ENCODE measurements around the gene GALNT9.

The GALNT9 gene

DNA sequence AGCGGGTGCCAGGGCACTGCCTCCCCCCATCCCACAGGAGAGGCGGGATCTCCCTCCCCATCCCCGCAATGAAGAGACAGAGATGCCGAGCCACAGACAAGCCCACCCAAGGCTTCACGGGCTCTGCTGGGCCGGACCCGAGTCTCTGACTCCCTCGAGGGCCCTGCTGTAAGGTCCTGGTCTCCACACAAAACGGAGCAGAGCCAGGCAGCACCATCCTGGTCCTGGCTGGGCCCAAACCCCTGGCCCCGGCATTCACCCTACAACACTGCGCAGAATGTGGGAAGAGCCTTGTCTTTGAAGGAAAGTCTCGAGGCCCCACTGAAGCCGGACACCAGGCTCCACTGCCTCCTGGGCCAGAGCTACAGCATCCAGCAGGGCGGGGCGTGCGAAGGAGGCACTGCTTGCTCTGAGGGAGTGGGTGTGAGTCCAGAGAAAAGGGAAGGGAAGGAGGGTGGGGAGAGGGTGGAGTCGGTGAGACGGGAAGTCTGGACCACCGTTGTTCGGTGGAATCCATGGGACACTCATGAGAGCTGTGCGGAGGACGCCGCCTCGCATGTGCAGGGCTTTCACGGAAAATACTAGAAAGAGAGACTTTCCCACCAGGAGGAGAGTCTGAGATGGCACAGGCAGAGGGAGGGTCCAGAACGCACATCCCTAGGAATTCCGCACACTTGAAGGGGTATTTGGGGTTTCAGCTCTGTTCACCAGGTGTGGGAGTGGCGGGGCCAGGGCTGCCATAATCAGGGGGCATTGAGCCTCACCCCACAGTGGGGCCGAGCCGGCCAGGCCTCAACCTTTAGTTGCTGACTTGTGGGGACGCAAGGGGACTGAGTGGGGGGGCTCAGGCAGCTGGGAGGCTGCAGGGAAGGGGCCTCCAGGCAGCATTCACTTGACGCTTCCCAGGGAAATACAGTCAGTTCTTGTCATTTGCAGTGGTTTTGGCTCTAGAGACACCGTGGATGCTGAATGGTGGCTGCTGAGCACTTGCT is 36.8 kb downstream of the GALNT9 start:
- H3K27ac Mint-ChIP-seq, result no peak overlapping the region
- H3K9me3 Mint-ChIP-seq, result no peaks in the 10 kb centered on the region
- no peaks in the 10 kb centered on the region for H3K4me1 Mint-ChIP-seq (ENCODE audit: low read depth)
- H3K4me3 Mint-ChIP-seq, result no peak overlapping the region
- H3K27me3 Mint-ChIP-seq, result peaks cover 5% of the 10 kb centered on the region
- H3K36me3 Mint-ChIP-seq (ENCODE audit: low read depth), result no peaks in the 10 kb centered on the region

DNA sequence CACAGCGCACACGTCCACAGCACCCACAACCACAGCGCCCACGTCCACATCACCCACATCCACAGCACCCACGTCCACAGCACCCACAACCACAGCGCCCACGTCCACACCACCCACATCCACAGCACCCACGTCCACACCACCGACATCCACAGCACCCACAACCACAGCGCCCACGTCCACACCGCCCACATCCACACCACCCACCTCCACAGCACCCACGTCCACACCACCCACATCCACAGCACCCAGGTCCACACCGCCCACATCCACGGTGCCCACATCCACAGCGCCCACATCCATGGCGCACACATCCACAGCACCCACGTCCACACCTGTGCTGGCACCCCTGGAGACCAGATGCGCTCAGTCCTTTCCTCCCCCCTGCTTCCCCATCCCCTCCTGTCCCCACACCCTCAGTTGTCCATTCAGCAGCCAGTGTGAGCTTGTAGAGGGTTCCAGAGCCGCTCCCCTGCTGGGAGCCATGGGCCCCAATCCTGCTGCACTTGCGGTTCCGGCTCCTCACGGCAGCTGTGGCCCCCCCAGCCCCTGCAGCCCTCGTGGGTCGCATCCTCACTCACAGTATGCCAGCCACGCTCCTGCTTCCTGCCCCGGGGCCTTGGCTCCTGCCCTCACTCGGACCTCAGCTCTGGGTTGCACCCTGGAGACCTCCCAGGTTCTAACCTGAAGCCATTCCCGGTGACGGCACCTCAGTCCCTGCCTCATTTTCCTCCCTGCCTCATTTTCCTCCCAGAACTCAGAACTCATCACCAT is 37.8 kb downstream of the GALNT9 start:
- Mint-ChIP-seq H3K36me3 (ENCODE audit: low read depth) (no peaks in the 10 kb centered on the region), H3K4me3 (no peak overlapping the region), H3K27ac (no peak overlapping the region), H3K9me3 (no peaks in the 10 kb centered on the region), H3K27me3 (peaks cover 12% of the 10 kb centered on the region), H3K4me1 (ENCODE audit: low read depth) (no peaks in the 10 kb centered on the region)

DNA sequence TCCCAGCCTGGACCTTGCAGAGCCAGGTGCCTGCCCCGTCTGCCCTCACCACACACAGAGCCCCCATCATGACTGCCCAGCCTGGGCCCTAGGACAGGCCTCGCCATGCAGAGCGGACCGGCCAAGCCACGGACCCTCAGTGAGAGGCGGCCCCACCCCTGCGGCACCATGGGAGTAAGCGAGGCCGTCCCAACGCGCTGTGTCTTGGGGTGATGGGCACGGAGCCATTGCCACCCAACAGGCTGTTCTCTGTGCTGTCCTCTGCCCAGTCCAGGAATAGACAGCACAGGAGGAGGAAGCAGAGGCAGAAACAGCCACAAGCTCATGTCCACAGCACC is 39.2 kb downstream of the GALNT9 start:
- no peak overlapping the region for H3K27ac Mint-ChIP-seq
- H3K36me3 Mint-ChIP-seq (ENCODE audit: low read depth), result no peaks in the 10 kb centered on the region
- H3K27me3 Mint-ChIP-seq, result peaks cover 17% of the 10 kb centered on the region
- H3K4me3 Mint-ChIP-seq, result no peak overlapping the region
- H3K4me1 Mint-ChIP-seq (ENCODE audit: low read depth), result no peaks in the 10 kb centered on the region
- no peaks in the 10 kb centered on the region for H3K9me3 Mint-ChIP-seq

DNA sequence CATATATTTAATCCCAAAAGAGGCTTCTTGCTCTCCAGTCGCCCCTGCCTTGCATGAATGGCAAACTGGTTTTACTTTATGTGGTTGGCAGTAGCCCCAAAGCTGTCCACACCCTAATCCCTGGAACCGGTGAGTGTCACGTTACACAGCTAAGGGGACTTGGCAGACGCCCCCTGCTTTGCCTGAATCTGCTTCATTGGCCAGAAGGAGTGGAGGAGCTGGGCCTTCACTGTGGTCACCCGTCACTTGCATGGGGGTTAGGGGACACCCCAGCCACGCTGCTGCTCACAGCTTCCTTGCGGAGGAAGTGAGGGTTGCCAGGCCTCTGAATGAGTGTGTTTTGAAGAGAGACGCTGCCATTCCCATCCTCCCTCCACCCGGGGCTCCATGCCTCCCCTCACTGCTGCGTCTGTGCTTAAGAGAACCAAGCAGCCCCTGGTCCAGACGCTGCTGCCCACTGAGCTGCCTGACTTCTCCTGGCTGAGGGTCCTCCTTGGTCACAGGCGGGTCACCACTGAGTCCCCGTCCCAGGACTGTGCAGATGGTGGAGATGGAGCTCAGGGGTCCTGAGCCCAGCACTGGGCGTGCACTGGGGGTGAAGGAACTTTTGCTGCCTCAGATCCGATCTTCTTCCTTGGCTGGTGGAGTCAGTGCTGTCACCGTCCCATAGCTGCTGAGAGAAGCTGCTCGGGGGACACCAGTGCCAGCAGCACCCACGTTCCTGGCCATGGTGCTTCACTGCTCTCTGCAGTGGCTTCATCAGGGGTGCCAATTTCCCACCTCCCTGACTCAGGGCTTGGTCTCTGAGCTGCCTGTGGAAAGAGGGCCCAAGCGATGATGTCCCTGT is 39.8 kb downstream of the GALNT9 start:
- H3K27me3 Mint-ChIP-seq, result peaks cover 16% of the 10 kb centered on the region
- no peaks in the 10 kb centered on the region for H3K9me3 Mint-ChIP-seq

DNA sequence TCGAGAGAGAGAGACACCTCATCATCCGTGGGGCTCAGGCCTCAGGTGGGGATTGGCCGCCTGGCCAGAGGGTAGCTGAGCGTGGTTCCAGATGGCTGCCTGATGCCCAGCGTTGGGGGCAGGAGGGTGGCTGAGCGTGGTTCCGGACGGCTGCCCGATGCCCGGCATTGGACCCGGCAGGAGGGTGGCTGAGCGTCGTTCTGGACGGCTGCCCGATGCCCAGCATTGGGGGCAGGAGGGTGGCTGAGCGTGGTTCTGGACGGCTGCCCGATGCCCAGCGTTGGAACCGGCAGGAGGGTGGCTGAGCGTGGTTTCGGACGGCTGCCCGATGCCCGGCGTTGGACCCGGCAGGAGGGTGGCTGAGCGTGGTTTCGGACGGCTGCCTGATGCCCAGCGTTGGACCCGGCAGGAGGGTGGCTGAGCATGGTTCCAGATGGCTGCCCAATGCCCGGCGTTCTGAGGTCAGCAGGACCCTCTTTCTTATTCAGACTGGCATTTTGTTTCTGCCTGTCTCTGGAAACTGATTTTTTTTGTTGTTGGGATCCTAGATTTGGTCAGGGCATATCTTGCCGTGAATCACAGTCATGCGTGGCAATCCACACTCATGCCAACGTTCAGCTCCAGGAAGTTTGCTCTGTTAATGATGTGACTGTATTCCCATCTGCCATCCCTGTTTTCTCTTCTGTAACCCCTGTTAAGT is 40.7 kb downstream of the GALNT9 start:
- no peaks in the 10 kb centered on the region for H3K36me3 Mint-ChIP-seq (ENCODE audit: low read depth)
- H3K9me3 Mint-ChIP-seq, result no peaks in the 10 kb centered on the region
- H3K27me3 Mint-ChIP-seq, result peaks cover 25% of the 10 kb centered on the region
- H3K27ac Mint-ChIP-seq, result no peak overlapping the region
- H3K4me1 Mint-ChIP-seq (ENCODE audit: low read depth), result no peaks in the 10 kb centered on the region
- no peak overlapping the region for H3K4me3 Mint-ChIP-seq

More for the DNA sequence above, 39.8 kb downstream of the GALNT9 start:
- no peaks in the 10 kb centered on the region for H3K4me1 Mint-ChIP-seq (ENCODE audit: low read depth)
- no peak overlapping the region for H3K4me3 Mint-ChIP-seq
- H3K27ac Mint-ChIP-seq, result no peak overlapping the region
- H3K36me3 Mint-ChIP-seq (ENCODE audit: low read depth), result no peaks in the 10 kb centered on the region

DNA sequence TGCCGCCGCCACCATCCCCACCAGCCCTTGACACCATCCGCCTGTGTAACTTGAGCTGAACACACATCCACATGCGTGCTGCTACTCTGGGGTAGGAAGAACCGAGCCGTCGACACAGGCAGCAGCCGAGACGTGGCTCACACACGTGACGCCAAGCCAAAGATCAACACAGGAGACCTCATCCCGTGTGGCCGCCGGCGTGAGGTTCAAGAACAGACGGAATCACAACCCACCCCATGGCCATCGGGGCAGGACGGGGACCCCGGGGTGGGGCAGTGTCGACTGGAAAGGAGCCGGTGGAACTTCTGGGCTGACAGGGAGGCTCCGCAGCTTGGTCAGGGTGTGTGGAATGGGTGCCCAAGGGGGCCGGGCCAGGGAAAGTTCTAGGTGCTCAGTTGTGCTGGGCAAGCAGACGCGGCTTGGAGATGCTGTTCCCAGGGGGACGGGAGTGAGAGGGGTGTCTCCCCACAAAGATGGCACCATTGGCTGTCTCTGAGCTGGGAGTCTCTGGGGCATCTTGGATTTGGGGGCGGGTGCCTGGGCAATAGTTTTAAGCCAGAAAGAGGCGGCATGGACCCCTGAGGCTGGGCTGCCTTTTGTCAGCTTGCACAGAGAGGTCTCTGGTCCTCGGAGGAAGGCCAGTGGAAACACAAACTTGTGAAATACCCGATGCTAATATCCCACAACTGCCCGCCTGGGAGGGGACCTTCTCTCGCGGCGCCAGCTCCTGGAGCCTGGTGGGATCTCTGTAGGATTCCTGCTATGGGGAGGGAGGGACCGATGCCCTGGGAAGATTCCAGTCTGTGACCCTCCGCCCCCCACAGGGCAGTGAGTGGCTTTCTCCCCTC is 41.8 kb downstream of the GALNT9 start:
- H3K4me1 Mint-ChIP-seq (ENCODE audit: low read depth), result no peaks in the 10 kb centered on the region
- H3K27ac Mint-ChIP-seq, result no peak overlapping the region
- H3K27me3 Mint-ChIP-seq, result peaks cover 25% of the 10 kb centered on the region
- H3K4me3 Mint-ChIP-seq, result no peak overlapping the region
- H3K9me3 Mint-ChIP-seq, result no peaks in the 10 kb centered on the region
- H3K36me3 Mint-ChIP-seq (ENCODE audit: low read depth), result no peaks in the 10 kb centered on the region

DNA sequence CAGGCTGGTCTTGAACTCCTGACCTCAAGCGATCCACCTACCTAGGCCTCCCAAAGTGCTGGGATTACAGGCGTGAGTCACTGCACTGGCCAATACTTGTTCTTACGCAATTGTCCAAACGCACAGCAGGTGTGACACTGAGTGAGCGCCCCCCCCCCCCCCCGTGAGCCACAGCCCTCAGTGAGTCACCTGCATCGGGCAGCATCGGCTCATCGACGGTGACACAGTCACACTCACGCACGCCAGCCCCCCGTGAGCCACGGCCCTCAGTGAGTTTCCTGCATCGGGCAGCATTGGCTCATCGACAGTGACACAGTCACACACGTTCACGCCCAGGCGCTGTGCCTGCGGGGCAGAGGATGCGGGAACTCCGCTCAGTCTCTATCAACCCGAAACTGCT is 42.5 kb downstream of the GALNT9 start:
- H3K27ac Mint-ChIP-seq, result no peak overlapping the region
- no peaks in the 10 kb centered on the region for H3K36me3 Mint-ChIP-seq (ENCODE audit: low read depth)
- H3K9me3 Mint-ChIP-seq, result no peaks in the 10 kb centered on the region
- H3K4me1 Mint-ChIP-seq (ENCODE audit: low read depth), result no peaks in the 10 kb centered on the region
- peaks cover 25% of the 10 kb centered on the region for H3K27me3 Mint-ChIP-seq
- H3K4me3 Mint-ChIP-seq, result no peak overlapping the region

DNA sequence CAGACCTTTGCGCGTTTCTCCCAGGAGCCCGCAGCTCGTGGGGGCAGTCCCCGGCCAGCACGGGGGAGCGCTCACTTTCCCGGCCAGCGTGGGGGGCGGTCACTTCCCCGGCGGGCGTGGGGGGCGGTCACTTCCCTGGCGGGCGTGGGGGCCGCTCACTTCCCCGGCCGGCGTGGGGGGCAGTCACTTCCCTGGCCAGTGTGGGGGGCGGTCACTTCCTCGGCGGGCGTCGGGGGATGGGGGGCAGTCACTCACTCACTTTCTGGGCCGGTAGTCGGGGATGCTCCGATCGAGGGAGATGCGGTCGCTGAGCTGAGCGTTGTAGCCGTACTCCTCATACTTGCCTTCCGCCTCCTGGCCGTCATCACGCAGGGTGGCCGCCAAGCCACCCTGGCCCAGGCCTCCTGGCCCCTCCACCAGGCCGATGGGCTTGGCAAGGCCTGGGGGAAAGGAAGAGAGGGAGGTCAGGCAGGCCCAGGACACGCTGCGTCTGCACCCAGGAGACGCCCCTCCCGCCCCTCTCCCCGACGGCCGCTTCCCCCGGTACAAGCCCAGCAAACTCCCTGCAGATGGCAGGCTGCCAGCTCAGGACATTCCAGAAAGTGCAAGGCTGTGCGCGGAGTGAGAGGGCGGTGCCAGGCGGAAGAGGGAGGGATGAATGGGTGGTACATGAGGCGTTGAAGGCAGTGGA is 43.3 kb downstream of the GALNT9 start:
- no peak overlapping the region for H3K4me3 Mint-ChIP-seq
- no peaks in the 10 kb centered on the region for H3K36me3 Mint-ChIP-seq (ENCODE audit: low read depth)
- H3K27me3 Mint-ChIP-seq, result peaks cover 25% of the 10 kb centered on the region
- H3K27ac Mint-ChIP-seq, result no peak overlapping the region
- no peaks in the 10 kb centered on the region for H3K4me1 Mint-ChIP-seq (ENCODE audit: low read depth)
- H3K9me3 Mint-ChIP-seq, result no peaks in the 10 kb centered on the region

DNA sequence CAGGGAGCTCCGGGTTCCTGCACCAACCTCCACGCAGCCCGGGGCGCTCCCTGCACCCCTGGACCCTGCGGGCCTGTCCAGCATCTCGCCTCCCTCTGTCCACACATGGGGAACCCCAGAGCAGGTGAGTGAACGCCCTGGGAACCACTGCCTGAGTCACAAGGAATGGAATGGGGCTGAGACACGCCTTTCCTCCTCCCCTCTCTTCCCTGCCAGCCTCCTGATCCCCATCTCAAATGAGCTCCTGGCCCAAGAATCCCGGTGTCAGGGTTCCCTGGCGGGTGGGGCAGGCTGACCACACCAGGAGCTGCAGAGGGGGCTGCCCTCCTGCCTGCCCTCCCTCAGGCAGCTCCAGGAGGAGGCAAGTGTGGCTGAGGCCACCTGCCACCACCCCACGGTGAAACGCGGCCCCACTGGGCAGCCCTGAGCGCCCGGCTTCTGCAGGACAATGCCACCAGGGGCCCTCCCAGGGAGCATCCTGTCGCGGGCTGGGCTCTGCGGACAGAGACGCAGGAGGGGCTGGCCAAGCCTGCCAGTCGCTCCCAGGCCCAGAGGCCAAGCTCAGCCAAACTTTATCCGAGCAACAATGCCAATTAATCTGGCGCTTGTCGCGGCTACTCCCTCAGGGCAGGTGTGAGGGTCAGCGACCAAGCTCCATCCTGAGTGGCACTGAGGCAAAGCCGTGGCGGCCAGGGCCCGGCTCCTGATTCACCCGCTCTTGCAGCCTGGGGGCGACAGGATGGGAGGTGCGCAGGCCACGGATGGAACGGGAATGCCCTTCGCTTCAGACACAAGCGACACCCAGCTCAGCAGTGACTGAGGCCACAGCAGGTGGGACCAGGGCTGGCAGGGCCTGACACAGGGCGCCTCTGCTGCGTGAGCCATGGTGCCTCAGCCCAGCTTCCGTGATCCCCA is 44.3 kb downstream of the GALNT9 start:
- H3K27me3 Mint-ChIP-seq, result peaks cover 27% of the 10 kb centered on the region

DNA sequence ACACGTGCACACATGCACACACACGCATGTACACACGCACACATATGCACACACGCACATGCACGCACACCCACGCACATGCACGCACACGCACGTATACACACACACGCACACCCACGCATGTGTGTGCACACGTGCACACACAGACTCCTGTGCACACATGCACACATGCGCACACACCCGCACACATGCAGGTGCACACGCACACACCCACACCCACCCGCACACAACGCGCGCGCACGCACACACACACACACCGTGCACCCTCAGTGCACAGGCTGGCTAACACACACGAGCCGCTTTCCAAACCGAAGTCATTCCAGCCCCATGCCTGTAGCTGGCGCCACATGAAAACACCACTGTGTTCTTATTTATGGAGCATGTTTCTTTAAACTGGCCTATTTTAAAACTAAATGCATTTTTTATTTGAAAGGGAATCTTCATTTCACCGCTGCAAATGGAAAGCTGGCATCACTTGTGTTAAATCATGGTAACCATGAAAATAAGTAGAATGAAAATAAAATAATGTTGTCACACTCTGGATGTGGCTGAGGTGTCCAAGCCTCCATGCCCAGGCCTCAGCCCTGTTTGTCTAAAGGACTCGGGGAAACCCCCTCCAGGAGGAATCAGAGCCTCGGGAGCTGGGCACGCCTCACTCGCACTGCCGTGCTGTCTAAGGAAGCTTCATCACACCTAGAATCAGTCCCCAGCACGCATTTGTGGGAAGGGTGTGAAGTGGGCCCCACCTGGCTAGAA is 45.1 kb downstream of the GALNT9 start:
- H3K36me3 Mint-ChIP-seq (ENCODE audit: low read depth), result no peaks in the 10 kb centered on the region
- peaks cover 34% of the 10 kb centered on the region for H3K27me3 Mint-ChIP-seq
- no peak overlapping the region for H3K27ac Mint-ChIP-seq
- H3K4me1 Mint-ChIP-seq (ENCODE audit: low read depth), result no peaks in the 10 kb centered on the region
- H3K9me3 Mint-ChIP-seq, result no peaks in the 10 kb centered on the region
- H3K4me3 Mint-ChIP-seq, result no peak overlapping the region

More for the DNA sequence above, 44.3 kb downstream of the GALNT9 start:
- Mint-ChIP-seq H3K36me3 (ENCODE audit: low read depth) (no peaks in the 10 kb centered on the region), H3K9me3 (no peaks in the 10 kb centered on the region), H3K4me1 (ENCODE audit: low read depth) (no peaks in the 10 kb centered on the region), H3K4me3 (no peak overlapping the region), H3K27ac (no peak overlapping the region)

DNA sequence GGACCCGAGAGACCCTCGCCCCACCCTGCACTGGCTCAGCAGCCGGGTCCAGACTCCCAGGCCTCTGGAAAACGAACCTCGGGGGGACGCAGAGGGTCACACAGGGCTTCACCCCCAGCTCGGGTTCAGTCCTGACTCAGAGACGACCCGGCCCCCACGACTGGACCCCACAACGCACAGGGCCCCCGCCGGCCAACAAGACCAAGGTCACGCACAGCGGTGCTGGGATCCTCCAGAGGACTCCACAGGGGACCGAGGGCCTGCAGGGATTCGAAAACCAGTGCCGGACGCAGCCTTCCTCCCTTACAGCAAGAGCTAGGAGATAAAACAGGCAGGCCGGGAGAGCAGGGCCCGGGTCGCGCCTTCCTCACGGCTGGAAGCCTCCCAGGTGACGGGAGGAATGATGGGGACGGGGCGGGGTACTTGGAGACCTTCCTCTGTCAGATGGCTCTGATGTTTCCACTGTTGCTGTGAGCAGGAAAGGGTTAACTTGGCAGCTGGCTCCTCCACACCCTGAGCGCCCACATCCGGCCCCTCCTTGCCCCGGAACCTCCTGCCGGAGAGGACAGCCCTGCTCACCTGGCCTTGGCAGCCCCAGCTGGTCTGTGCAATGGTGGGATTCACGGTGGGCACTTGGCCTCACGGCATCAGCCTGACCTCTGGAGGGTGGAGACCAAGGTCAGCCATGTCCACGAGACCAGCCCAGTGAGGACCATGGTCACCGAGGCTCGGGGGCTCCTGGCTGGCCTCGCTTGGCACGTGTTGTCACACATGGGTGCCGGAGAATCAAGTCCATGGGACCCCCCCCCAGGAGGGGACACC is 46.2 kb downstream of the GALNT9 start:
- no peaks in the 10 kb centered on the region for H3K9me3 Mint-ChIP-seq
- H3K36me3 Mint-ChIP-seq (ENCODE audit: low read depth), result no peaks in the 10 kb centered on the region
- H3K27ac Mint-ChIP-seq, result no peak overlapping the region
- no peaks in the 10 kb centered on the region for H3K4me1 Mint-ChIP-seq (ENCODE audit: low read depth)
- H3K4me3 Mint-ChIP-seq, result no peak overlapping the region
- peaks cover 34% of the 10 kb centered on the region for H3K27me3 Mint-ChIP-seq
